Stimulated activated CD4-positive, alpha-beta T cell treated with anti-CD3 and anti-CD28 coated beads, Interleukin-2, amount 100 ng/mL, for 48 hours (primary cell): ENCODE results near the gene TMF1.

ENCODE experiments used
- DNase-seq, 2 donors: peaks; one replicate each; pipeline ENCODE4 v3.0.0-alpha.2; 2020

Gene TMF1

GRCh38 chr3:69012800-69013252, 39.3 kb downstream of the TMF1 start:
- no peak for DNase-seq

- no peak for DNase-seq
Observed at GRCh38 chr3:69012100-69012799, 39.9 kb downstream of the TMF1 start.

- DNase-seq = no peak
Observed at GRCh38 chr3:69011096-69011730, 40.9 kb downstream of the TMF1 start.

DNA sequence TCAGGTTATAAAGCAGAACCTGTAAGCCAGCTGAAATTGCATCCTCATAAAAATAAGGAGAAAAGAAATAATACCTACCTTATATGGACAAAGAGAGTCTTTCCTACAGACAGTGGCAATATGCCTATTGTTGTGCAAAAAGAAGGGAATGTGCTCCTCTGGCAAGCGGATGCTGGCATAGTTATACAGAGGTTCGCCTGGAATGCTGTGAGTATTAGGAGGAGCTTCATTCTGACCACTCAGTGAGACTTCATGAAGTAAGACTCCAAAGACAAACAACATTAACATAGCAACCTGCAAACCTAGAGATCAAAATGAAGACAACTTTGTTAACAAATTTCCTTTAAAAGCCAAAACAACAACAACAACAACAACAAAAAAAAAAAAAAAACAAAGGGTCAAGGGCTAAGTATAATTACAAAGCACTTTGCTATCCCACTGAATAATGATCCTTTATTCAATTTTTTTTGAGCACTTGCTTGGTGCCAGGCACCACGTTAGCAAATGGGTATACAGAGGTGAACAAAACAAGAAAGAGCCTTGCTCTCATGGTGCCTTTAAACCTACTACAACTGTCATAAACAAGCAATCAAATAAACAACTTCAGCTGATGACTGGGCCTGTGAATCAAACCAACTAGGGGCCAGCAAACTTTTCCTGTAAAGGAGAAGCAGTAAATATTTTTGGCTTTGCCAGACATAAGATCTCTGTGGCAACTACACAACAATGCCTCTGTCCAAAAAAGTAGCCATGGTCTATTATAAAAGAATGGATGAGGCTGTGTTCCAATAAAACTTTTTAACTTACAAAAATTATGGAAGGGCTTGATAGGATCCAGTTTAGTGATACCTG, 42.3 kb downstream of the TMF1 start:
- no peak for DNase-seq

DNA sequence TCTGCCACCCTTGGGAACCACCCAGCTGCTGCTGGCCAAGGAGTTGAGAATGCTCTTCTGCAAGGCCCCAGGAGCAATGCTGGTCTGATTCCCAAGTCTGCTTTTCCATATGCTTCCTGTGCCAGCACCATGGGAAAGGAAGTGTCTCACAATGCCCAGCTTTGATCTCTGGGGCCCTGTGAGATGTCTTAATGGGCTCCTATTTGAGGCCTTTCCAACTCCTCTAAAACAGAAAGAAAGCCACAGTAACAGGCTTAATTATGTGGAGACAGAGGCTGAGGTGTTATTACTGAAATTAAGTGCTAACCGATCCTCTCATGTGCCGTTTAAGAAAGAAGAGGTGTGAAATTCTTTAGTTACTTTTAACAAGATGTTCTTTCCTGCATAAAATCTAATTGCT, 43.2 kb downstream of the TMF1 start:
- no peak for DNase-seq

DNA sequence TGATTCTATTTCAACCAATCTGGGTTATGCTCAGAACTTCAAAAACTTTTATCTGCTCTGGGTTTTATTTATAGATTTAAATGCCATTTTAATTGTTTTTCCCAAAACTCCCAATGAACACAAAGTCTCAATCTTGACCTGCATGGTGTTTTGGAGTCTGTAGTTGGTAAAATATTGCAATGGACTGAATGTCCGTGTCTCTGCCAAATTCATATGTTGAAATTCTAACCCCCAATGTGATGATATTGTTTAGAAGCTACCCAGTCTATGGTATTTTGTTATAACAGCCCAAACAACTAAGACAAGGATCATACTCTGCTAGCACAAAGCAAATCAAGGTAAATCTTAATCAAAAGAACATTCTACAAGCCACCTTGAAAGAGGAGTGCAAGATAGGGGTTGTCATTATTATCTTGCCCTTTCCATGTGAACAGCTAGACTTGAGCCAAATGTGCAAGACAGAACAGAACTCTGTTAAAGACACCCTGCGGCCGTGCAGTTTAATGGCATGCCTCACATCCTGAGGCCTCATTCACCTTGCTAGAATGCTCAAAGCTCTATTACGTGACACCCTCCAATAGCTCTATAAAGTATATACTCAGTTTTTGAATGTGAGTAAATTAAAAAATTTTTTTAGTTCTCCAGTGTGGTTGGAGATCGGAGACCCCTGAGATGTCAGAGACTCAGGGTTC, 46.2 kb downstream of the TMF1 start:
- DNase-seq = no peak

GRCh38 chr3:69005071-69005790, 46.9 kb downstream of the TMF1 start:
- no peak for DNase-seq

DNA sequence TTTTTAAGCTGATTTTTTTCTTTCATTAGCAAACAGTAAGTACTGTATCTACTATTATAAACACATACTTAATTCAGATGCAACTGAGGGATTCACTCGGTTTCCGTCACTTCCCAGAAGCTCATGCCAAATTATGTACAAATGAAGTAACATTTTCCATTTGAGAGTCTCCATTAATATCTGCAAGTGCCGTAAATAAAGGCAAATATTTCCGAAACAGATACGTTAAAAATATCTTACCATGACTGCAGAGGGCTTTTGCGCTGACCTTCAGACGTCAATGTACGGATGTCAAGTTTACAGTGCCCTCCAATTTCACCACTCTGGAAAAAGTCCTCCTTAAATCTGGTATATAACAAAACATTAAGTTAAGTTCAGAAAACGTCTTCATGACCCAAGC, 48.0 kb downstream of the TMF1 start:
- DNase-seq = no peak

DNA sequence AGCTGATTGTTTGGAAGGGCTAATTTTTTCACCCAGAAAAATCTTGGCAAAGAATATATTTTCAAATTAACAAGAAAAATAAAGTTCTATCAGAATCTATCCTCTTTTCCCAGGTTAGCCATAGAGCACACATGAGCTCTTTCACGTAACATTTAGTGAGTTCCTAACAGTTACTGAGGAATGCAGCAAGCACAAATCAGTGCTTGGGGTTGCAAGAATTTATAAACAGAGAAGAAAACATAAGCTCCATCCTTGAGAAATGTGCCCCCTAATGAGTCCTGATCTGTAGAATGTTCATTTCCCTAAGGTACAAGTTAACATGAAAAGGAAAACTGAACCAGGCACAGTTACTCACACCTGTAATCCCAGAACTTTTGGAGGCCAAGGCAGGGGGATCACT, 52.5 kb downstream of the TMF1 start:
- no peak for DNase-seq

GRCh38 chr3:68999158-68999557, 53.0 kb downstream of the TMF1 start:
- DNase-seq = no peak

DNA sequence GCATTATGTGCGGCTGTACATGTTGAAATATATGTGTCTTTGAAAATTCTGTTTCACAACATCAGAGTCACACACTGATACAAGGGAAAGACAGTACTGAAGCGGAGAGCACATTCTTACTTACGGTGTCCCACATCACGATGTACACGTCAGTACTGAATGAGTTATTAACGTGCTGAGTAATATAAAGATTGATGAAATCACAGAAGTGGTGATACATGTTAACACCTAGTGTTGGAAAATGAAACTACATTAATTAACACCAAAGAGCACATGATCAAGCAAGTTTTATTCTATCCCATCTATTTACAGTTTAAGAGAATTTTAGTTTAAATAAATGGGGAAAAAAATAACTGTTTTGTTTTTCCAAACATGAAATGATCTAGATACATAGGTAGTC, 54.2 kb downstream of the TMF1 start:
- DNase-seq = no peak

DNA sequence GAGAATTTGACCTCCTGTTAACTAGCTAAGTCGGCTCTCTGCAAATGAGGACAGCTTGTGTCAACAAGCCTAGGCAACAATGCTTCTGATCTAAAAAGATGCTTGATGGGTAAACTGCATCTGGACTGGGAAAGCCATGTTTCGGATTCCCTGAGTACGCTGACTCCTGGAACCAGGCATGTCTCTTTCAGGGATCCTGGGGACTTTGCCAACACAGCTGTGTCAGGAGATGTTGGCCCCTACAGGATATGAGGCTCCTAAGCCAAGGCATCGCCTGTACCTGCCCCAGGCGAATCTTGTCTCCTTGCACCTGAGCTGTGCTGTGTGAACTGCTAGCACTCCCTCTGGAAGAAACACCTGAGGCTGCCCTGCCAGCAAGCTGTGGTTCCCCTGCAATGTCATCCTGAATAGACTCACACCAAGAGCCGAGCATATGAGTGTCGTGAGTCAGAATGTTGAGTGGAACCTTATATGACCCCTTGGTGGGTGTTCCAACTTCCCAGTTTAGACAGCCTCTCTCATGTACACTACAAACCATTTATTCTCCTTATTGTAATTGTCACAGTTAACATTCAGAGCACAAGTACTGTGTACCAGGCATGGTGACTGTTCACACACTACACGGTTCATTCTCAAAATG, 55.7 kb downstream of the TMF1 start:
- no peak for DNase-seq

DNA sequence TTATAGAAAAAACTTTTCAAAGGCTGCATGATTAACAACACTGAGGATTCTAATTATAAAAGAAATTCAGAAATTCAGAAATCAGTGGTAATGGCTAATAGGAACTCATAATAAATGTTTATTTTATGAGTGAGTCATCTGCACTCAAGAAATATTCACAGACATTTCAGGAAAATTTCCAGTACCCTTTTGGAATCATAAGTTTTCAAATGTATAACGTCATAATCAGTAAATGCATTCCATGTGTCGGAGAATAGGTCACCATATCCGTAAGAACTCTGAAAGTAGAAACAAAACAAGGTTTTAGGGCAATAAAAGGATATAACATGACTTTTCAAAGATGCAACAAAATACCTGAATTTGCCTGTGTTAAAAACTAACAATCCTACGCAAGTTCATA, 63.4 kb downstream of the TMF1 start:
- no peak for DNase-seq

GRCh38 chr3:68987322-68987721, 64.8 kb downstream of the TMF1 start:
- DNase-seq = no peak

DNA sequence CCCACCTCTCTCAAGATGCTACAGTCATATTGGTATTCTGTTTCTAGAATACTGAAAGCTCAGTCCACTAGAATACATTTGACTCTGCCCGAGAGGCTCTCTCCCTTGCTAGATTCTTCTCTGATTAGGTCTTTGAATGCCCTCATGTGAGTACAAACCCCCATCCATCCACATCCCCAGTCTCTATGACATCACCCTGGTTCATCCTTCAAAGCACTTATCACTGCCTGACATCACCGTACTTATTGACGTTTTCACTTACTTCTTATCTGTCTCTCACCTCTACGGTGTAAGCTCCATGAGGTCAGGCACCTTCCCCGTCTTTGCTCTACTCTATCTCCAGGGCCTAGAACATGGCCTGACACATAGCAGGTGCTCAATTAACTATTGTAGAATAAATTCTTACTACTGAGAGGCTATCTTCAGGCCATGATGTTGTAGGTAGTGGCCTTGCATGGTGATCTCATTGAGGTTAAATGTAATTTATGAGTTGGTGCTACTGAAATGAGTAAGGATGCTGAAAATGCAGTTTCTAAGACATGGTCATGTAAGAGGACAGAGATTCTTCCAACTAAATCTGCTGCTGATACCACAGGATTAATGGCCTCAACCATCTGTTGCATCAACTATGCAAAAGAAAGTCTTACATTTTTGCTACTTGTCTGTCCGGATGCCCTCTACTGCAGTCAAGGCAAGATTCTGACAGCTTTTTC, 65.5 kb downstream of the TMF1 start:
- DNase-seq = no peak

DNA sequence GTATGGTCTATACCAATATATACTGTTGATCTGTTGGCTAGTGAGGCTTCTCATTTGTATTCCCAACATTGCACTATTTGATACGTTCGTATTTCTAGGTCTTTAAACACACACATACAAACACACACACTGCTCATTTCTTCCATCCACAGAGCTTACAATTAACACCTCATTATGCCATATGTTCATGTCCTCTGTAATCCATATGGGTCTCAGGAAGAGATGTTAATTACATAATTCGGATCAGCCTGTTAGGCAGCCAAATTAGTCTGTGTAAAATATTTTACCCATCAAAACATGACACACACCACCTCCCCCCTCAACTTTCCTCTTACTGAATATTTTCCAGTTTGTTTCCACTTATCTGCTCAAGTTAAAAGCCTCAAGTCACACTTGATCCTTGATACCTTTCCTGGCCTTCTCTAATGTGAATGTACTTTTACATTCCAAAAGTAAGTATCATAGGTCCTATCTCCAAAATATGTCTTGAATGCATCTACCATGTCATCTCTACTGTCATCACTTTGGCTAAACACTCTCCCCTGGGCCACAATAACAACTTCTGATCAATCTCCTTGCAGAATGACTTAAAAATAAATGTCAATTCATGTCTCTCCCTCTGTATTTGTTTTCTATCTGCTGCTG, 66.9 kb downstream of the TMF1 start:
- DNase-seq = no peak

- no peak for DNase-seq
Observed at GRCh38 chr3:68984011-68984530, 68.1 kb downstream of the TMF1 start.

DNA sequence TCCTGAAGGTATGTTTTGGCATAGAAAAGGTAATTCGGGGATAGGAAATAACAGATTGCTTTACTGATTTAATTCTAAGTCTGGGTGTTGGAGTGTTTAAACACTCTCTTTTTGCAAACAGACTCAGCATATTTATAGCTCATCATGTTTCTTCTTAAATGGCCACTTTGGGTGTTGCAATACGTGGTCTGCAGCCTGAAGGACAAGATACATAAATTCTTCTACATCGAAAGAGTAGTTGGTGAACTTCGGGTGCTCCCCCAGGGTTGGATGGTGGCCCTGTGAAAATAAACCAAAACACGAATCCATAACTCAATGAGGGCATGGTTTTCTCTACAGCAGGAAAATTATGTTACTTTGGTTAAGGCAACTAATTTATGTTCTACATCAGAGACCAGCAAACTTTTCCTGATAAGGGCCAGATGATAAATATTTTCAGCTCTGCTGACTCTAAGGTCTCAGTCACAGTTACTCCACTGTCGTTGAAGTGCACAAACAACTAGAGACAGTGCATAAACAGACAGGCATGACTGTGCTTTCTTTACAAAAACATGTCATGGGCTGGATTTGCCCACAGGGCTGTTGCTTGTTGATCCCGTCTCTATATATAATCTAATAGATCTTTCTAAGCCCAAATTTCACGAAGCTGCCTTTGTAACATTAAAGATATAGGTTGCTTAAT, 74.5 kb downstream of the TMF1 start:
- no peak for DNase-seq

DNA sequence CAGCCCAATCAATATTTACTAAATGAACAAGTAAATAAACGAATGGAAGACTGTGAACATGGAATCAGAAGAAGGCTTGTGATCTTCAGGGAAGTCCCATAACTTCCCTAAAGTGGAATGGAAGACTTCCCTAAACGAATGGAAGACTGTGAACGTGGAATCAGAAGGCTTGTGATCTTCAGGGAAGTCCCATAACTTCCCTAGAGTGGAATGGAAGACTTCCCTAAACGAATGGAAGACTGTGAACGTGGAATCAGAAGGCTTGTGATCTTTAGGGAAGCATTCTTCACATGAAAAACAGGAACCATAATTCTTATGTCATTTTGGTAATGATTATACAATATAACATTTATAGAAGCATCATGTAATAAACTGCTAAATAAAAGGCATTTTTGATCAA, 77.4 kb downstream of the TMF1 start:
- DNase-seq = no peak

DNA sequence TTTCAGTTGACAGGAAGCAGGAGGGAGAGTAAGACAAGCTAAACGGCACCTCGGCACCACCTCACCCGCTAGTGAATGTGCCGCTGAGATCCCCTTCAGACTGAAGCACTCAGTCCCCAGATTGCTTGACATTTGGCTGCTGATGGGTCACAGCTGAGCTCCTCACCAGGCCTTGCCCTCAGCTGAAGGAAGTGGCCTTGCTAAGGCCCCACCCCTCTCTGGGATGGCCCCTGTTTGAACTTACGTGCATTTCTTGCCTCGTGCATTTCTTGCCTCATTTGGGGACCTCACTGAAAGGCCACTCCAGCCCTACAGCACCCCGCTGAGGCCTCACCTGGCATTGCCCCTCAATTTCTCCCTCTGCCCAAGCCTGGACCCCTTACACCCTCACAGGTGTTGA, 78.5 kb downstream of the TMF1 start:
- no peak for DNase-seq
